Measurements from ENCODE around the gene RAB19.

The RAB19 gene, protein sequence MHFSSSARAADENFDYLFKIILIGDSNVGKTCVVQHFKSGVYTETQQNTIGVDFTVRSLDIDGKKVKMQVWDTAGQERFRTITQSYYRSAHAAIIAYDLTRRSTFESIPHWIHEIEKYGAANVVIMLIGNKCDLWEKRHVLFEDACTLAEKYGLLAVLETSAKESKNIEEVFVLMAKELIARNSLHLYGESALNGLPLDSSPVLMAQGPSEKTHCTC

DNA sequence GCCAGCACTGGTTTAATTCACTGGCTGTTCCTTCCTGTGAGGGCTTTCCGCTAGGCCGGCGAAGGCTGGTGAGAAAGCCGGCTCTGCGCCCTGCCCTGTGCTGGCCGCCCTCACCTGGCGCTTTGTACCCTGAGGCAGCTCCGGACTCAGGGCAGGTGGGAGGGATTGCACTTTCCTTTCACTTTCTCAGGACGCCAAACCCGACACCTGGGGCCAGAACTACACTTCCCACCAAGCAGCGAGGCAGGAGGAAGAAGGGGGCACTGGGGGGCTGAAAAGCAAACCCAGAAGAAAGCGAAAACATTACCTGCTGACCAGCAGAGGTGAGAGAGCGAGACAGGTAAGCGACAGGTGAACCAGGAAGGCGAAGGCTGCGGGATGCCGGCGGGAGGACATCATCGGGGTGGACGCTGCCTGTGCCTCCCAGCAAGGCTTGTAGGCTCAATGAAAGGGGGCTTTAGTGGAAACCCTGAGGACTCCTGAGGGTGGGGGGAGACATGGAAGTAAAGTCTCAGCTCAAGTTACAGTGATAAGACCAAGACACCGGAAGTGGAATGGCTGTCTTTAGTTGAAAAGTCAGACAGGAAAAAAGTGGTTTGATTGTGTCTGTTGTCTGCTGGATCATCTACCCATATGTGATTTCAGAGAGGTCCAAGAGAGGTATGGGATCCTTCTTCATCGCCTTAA, at the start of gene RAB19:
RAB19 (plus strand) TSS at position 181 of the 687 bp plus-strand sequence. CDS start 3,589 bp downstream, outside the sequence.
- H3K27ac ChIP-seq: peak within 1 kb of the TSS; percentile 82
- TF ChIP-seq, protein P1, sequence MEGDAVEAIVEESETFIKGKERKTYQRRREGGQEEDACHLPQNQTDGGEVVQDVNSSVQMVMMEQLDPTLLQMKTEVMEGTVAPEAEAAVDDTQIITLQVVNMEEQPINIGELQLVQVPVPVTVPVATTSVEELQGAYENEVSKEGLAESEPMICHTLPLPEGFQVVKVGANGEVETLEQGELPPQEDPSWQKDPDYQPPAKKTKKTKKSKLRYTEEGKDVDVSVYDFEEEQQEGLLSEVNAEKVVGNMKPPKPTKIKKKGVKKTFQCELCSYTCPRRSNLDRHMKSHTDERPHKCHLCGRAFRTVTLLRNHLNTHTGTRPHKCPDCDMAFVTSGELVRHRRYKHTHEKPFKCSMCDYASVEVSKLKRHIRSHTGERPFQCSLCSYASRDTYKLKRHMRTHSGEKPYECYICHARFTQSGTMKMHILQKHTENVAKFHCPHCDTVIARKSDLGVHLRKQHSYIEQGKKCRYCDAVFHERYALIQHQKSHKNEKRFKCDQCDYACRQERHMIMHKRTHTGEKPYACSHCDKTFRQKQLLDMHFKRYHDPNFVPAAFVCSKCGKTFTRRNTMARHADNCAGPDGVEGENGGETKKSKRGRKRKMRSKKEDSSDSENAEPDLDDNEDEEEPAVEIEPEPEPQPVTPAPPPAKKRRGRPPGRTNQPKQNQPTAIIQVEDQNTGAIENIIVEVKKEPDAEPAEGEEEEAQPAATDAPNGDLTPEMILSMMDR (conservative IDR thresholded peaks at IDR 0.05): no peak

DNA sequence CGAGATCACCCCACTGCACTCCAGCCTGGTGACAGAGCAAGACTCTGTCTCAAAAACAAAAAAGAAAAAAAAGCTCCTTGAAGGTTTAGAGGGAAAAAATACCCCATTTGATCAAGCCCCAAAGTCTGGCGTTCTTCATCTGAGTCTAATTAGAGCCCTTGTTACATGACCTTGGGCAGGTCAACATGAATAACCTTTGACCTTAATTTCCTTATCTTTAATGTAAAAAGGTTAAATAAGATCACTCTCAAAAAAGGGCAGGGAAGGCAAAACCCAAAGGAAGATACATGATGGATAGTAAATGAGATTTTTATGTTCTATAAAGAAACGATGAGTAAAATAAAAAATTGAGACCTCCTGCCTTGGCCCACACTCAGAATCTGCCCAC, 45.8 kb upstream of the RAB19 start:
- no peak overlapping the region for H3K27ac ChIP-seq

DNA sequence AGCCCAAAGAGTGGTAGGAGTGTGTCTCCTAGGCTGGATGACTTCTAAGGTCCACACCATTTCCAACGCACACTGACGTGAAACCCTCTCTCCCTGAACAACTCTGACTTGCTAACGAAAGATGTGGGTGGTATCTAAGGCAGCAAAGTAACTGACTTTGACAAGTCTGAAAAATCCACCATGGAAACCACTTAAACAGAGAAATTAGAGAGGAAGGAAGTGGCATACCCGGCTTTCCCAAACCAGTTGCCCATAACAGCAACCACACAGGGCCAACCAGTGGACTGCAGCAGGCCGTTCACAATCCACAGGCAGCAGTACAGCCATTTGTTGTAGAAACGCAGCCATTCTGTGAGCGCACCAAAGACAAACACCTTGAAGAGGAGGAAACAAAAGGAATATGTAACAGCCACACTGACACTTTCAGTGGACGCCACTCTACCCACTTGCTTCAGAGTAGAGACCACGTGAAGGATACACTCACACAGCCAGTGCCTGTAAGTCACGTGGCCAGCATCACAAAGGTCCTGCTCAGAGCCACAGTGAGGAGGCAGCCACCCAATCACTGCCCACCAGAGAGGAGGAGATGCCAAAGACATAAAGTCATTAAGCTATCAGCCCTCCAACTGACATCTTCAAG, 45.3 kb upstream of the RAB19 start:
- TF ChIP-seq, protein P1 (conservative IDR thresholded peaks at IDR 0.05): no peak
- H3K27ac ChIP-seq: no peak overlapping the region

More for the DNA sequence above, 45.8 kb upstream of the RAB19 start:
- TF ChIP-seq, protein P1 (conservative IDR thresholded peaks at IDR 0.05): no peak

DNA sequence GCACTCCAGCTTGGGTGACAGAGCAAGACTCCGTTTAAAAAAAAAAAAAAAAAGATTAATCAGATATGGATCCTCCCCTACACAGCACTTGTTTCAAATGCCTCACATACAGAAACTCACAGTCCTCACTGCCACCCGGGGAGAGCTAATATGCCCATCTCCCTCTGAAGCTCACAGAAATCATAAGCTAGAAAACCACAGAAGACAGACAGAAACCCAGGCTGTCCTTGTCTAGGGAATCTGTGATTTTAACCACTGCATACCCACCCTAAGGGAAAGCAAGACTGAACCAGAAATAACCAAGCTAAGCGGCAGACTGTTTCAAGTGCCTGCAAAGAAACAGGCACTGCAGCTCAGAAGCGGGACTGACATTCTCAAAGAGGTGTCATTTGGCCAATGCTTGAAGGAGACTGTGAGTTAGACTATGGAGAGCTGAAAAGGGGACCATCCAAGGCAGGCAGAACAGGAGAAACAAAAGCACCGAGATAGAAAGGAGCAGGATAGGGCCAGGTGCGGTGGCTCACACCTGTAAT, 43.1 kb upstream of the RAB19 start:
- no peak overlapping the region for H3K27ac ChIP-seq
- TF ChIP-seq, protein P1 (conservative IDR thresholded peaks at IDR 0.05): no peak

DNA sequence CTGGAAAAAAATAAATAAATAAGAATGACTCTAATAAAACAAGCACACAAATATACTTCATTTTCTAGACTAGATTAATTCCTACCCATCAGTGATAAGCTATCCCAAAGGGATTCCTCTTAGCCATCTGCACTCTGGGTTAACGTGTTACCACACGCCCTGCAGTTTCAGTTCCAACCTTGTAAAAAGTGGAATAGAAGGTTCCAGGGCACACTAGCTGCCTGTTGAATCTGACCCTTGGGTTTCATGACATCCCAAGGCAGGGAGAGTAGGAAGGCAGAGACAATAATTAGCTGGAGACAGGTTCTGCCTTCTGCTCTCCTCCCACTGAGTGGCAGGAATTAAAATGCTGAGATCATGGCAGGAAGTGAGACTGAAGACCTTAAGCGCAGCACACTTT, 39.0 kb upstream of the RAB19 start:
- H3K27ac ChIP-seq: no peak overlapping the region; the same call in 1 of the 2 replicates

DNA sequence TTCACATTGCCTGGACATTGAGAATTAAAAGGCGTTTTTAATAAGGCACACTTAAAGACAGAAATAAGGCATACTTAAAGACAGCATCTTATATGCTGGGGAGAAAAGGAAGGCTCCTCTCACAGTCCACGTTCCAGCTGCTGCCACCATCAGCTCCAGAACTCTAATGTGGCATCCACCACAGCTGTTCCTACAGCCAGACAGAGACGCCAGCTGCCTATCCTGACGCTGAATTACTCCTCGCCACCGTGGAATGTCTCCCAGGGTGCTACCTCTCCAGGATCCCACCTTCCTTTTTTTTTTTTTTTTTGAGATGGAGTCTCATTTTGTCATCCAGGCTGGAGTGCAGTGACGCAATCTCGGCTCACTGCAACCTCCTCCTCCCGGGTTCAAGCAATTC, 36.3 kb upstream of the RAB19 start:
- TF ChIP-seq, protein P1 (conservative IDR thresholded peaks at IDR 0.05): no peak
- H3K27ac ChIP-seq: no peak overlapping the region

More for the DNA sequence above, 39.0 kb upstream of the RAB19 start:
- TF ChIP-seq, protein P1 (conservative IDR thresholded peaks at IDR 0.05): no peak

DNA sequence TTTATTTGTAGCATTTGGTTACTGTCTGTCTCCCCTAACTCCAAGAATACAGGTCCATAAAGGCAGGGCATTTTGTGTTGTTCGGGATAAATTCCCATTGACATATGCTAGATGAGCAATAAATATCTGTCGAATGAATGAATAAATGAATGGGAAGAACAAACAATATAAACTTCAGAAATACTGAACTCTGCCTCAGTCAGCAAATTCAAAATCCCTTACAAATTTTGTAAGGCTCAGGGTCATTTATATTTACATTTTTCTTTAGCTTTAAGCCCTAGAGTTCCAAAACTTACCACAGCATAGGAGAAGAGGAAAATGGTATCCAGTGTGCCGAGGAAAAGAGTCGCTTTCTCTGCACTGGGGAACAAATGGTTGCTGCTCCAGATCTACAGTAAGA, 34.6 kb upstream of the RAB19 start:
- TF ChIP-seq, protein P1 (conservative IDR thresholded peaks at IDR 0.05): no peak
- no peak overlapping the region for H3K27ac ChIP-seq
